Thoracic aorta endothelial cell (primary cell): Measurements from ENCODE around the gene PLEKHN1. TPM values are rescaled to one million over a fixed set of nuclear protein-coding genes. Genes with fewer than 3 reads are reported as not detected.

Experiments used
- small RNA-seq: library from RNA; depleted of rRNA; stranded (forward); fragments of <200 nt; gene quantifications from one replicate; pipeline ENCODE3, GENCODE V24; 2012
- total RNA-seq: library from RNA; depleted of rRNA; stranded (reverse); fragments of >200 nt; gene quantifications from 2 replicates; pipeline ENCODE4 v1.2.3, GENCODE V29; 2012

The PLEKHN1 gene, protein sequence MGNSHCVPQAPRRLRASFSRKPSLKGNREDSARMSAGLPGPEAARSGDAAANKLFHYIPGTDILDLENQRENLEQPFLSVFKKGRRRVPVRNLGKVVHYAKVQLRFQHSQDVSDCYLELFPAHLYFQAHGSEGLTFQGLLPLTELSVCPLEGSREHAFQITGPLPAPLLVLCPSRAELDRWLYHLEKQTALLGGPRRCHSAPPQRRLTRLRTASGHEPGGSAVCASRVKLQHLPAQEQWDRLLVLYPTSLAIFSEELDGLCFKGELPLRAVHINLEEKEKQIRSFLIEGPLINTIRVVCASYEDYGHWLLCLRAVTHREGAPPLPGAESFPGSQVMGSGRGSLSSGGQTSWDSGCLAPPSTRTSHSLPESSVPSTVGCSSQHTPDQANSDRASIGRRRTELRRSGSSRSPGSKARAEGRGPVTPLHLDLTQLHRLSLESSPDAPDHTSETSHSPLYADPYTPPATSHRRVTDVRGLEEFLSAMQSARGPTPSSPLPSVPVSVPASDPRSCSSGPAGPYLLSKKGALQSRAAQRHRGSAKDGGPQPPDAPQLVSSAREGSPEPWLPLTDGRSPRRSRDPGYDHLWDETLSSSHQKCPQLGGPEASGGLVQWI
- total RNA-seq: 0.40 and 0.86 TPM in 2 replicates

GRCh38 chr1:966135-966703 lies at the start of gene PLEKHN1:
Gene PLEKHN1 (plus strand): TSS chr1:966482. CDS start chr1:966532, 50 bp downstream.

GRCh38 chr1:923131-923990 lies 42.9 kb upstream of the PLEKHN1 start, which contains the start of gene SAMD11:
Gene SAMD11 (plus strand): TSS chr1:923923. CDS start chr1:924432, 509 bp downstream.

GRCh38 chr1:958823-959730 lies 7.2 kb upstream of the PLEKHN1 start, which contains the start of gene NOC2L:
Gene NOC2L (minus strand): TSS chr1:959256. CDS start chr1:959240, 16 bp downstream.

DNA sequence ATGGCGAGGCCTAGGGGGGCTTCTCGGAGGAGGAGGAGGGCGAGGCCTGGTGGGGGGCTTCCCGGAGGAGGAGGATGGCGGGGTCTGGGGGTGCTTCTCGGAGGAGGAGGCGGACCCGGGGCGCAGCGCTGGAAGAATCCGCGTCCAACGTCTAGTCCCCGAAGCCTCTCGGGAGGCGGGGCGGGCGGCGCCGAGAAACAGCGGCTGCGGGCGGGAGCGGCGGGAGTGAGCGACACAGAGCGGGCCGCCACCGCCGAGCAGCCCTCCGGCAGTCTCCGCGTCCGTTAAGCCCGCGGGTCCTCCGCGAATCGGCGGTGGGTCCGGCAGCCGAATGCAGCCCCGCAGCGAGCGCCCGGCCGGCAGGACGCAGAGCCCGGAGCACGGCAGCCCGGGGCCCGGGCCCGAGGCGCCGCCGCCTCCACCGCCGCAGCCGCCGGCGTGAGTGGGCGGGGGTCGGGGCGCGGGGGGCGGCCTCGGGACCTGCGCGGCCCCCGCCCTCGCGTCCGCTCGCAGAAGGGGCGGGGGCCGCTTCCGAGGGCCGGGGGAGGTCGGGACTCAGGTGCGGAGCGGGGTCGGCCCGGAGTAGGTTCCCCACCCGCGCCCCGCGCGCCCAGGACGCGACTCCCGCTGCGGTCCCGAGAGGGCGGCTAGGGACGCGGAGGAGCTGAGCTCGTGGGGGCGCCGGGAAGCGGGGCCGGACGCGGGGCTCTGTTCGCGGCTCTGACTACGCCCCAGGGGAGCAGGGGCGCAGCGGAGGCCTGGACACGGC lies 5.7 kb upstream of the PLEKHN1 start, which contains the start of gene KLHL17:
Gene KLHL17 (plus strand): TSS at position 222 of the 769 bp plus-strand sequence. CDS start 110 bp downstream, at position 332.

GRCh38 chr1:981955-982558 lies 15.8 kb downstream of the PLEKHN1 start, which contains the start of gene PERM1:
Gene PERM1 (minus strand): TSS chr1:982093. CDS start chr1:981029, 1,064 bp downstream.

GRCh38 chr1:999725-1000356 lies 33.6 kb downstream of the PLEKHN1 start, which contains the start of gene HES4:
Gene HES4 (minus strand): TSS chr1:1000097. CDS start chr1:999973, 124 bp downstream.

GRCh38 chr1:1013105-1013921 lies 47.0 kb downstream of the PLEKHN1 start, which contains the start of gene ISG15:
Gene ISG15 (plus strand): TSS chr1:1013497. CDS start chr1:1013574, 77 bp downstream.

DNA sequence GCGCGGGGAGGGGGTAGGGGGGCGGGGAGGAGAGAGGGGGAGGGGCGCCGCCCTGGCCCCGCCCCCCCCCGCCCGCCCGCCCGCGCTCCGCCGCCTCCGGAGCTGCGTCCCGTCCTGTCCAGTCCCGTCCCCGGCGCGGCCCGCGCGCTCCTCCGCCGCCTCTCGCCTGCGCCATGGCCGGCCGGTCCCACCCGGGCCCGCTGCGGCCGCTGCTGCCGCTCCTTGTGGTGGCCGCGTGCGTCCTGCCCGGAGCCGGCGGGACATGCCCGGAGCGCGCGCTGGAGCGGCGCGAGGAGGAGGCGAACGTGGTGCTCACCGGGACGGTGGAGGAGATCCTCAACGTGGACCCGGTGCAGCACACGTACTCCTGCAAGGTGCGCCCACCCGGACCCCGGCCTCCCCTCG lies 53.7 kb downstream of the PLEKHN1 start, which contains the start of gene AGRN:
Gene AGRN (plus strand): TSS at position 121 of the 405 bp plus-strand sequence. CDS start 53 bp downstream, at position 174.

Small RNA genes lying within 50 kb of the gene (small RNA-seq; reads per million reads assigned to genes)
- gene AL645608.3: not detected

Other genes starting within 250 kb of the PLEKHN1 start
- not detected in 2 replicates for gene SAMD11, start 42.6 kb upstream of the PLEKHN1 start, total RNA-seq
- 89.1 and 108 TPM in 2 replicates for gene NOC2L, start 7.2 kb upstream of the PLEKHN1 start, total RNA-seq
- gene KLHL17, start 5.9 kb upstream of the PLEKHN1 start, total RNA-seq: 8.8 and 10.0 TPM in 2 replicates
- not detected in 2 replicates for gene PERM1, start 15.6 kb downstream of the PLEKHN1 start, total RNA-seq
- 9.4 and 9.9 TPM in 2 replicates for gene HES4, start 33.6 kb downstream of the PLEKHN1 start, total RNA-seq
- 51.7 and 52.4 TPM in 2 replicates for gene ISG15, start 47.0 kb downstream of the PLEKHN1 start, total RNA-seq
- gene AGRN, start 53.6 kb downstream of the PLEKHN1 start, total RNA-seq: 66.3 and 68.1 TPM in 2 replicates
- gene RNF223, start 107.8 kb downstream of the PLEKHN1 start, total RNA-seq: not detected in 2 replicates
- gene C1orf159, start 149.6 kb downstream of the PLEKHN1 start, total RNA-seq: 8.6 and 11.8 TPM in 2 replicates
- not detected in 2 replicates for gene TTLL10, start 207.4 kb downstream of the PLEKHN1 start, total RNA-seq
- not detected in 2 replicates for gene TNFRSF18, start 240.1 kb downstream of the PLEKHN1 start, total RNA-seq
- gene TNFRSF4, start 247.7 kb downstream of the PLEKHN1 start, total RNA-seq: 0.57 and 0.93 TPM in 2 replicates